Neuronal stem cell (in vitro differentiated cells): ENCODE data around the gene EPS15.

Experiments used
- DNase-seq: peaks from one replicate; pipeline ENCODE4 v3.0.0-alpha.2; 2013; ENCODE audit warnings: low spot score
- H2AFZ ChIP-seq: one replicate; pipeline ENCODE4 v1.6.1; 2013; ENCODE audit warnings: mild to moderate bottlenecking, low read length, inconsistent platforms
- H2AK5ac ChIP-seq: 2 replicates; pipeline ENCODE4 v1.6.1; 2013; ENCODE audit warnings: low read depth, mild to moderate bottlenecking, inconsistent platforms, low read length, moderate library complexity, mixed read lengths
- H2BK120ac ChIP-seq: 2 replicates; pipeline ENCODE4 v1.6.1; 2013; ENCODE audit warnings: low read depth, mild to moderate bottlenecking, inconsistent platforms, low read length, moderate library complexity, mixed read lengths
- H2BK12ac ChIP-seq: one replicate; pipeline ENCODE4 v1.6.1; 2013; ENCODE audit warnings: low read length, inconsistent platforms
- H2BK15ac ChIP-seq: 2 replicates; pipeline ENCODE4 v1.6.1; 2013; ENCODE audit warnings: mild to moderate bottlenecking, low read length, inconsistent platforms, mixed read lengths
- H2BK5ac ChIP-seq: one replicate; pipeline ENCODE4 v1.6.1; 2013; ENCODE audit warnings: inconsistent platforms, mild to moderate bottlenecking, low read length, moderate library complexity
- H3K14ac ChIP-seq: one replicate; pipeline ENCODE4 v1.6.1; 2013; ENCODE audit warnings: low read length, inconsistent platforms
- H3K18ac ChIP-seq: 2 replicates; pipeline ENCODE4 v1.6.1; 2013; ENCODE audit warnings: low read length, inconsistent platforms
- H3K23ac ChIP-seq: 2 replicates; pipeline ENCODE4 v1.6.1; 2013; ENCODE audit warnings: low read depth, mild to moderate bottlenecking, mixed read lengths, low read length, inconsistent platforms; ENCODE audit not compliant: poor library complexity
- H3K27ac ChIP-seq: replicated peaks from 3 replicates; pipeline ENCODE4 v1.5.1; 2013; ENCODE audit warnings: low read length, inconsistent platforms
- H3K27me3 ChIP-seq, 3 experiments: 2 replicates each; pipeline ENCODE4 v1.6.1; 2013; ENCODE audit warnings: low read length in 3 of 3, mild to moderate bottlenecking in 2 of 3, inconsistent platforms in 1 of 3, low read depth in 1 of 3, mixed read lengths in 1 of 3, moderate library complexity in 1 of 3; ENCODE audit not compliant: control insufficient read depth in 3 of 3, insufficient read depth in 3 of 3
- H3K36me3 ChIP-seq, 2 donors: replicated peaks in 1 of 2; 2 replicates each; pipeline ENCODE4 v1.6.1; 2013; ENCODE audit warnings: low read length in 2 of 2; ENCODE audit not compliant: control insufficient read depth in 2 of 2, insufficient read depth in 2 of 2
- H3K4ac ChIP-seq: 2 replicates; pipeline ENCODE4 v1.6.1; 2013; ENCODE audit warnings: inconsistent platforms, mild to moderate bottlenecking, low read length, moderate library complexity
- H3K4me1 ChIP-seq, 2 donors: 1 replicate in 1 of 2; 2 replicates in 1 of 2; pipeline ENCODE4 v1.6.1; 2013; ENCODE audit warnings: low read length in 2 of 2, low read depth in 1 of 2; ENCODE audit not compliant: control insufficient read depth in 2 of 2, insufficient read depth in 1 of 2
- H3K4me2 ChIP-seq: one replicate; pipeline ENCODE4 v1.6.1; 2013; ENCODE audit warnings: mild to moderate bottlenecking, low read length, inconsistent platforms; ENCODE audit not compliant: insufficient read depth, poor library complexity, severe bottlenecking
- H3K4me3 ChIP-seq, 2 donors: 2 replicates each; pipeline ENCODE4 v1.5.1; 2013; ENCODE audit warnings: low read length in 2 of 2, mild to moderate bottlenecking in 2 of 2, inconsistent platforms in 1 of 2, moderate library complexity in 1 of 2
- H3K79me1 ChIP-seq: one replicate; pipeline ENCODE4 v1.6.1; 2013; ENCODE audit warnings: low read depth, mild to moderate bottlenecking, inconsistent platforms, low read length, moderate library complexity
- H3K9ac ChIP-seq: one replicate; pipeline ENCODE4 v1.6.1; 2013; ENCODE audit warnings: mild to moderate bottlenecking, low read depth, low read length, inconsistent platforms; ENCODE audit not compliant: poor library complexity
- H3K9me3 ChIP-seq, 2 donors: replicated peaks in 1 of 2; 2 replicates each; pipeline versions ENCODE3 to v1.6.1; 2013; ENCODE audit warnings: low read length in 2 of 2, mild to moderate bottlenecking in 2 of 2, inconsistent platforms in 1 of 2, low read depth in 1 of 2, mixed read lengths in 1 of 2, moderate library complexity in 1 of 2; ENCODE audit not compliant: control insufficient read depth in 2 of 2, insufficient read depth in 1 of 2
- H4K8ac ChIP-seq: one replicate; pipeline ENCODE4 v1.6.1; 2013; ENCODE audit warnings: low read depth, mild to moderate bottlenecking, inconsistent platforms, low read length, moderate library complexity
- H4K91ac ChIP-seq: one replicate; pipeline ENCODE4 v1.6.1; 2013; ENCODE audit warnings: low read length, low read depth, mild to moderate bottlenecking, inconsistent platforms; ENCODE audit not compliant: poor library complexity
- WGBS, 2 donors: extraction: QIAGEN DNeasy Blood & Tissue Kit; methylation state at CpG; one replicate each; pipeline ENCODE4 v1.1.7; 2013; ENCODE audit warnings: missing lambda C conversion rate in 2 of 2, mixed read lengths in 1 of 2; ENCODE audit not compliant: insufficient read length in 2 of 2, insufficient replicate concordance in 1 of 2; ENCODE audit errors: extremely low coverage in 2 of 2; 5-methylcytosine and 5-hydroxymethylcytosine counted together

The EPS15 gene

DNA sequence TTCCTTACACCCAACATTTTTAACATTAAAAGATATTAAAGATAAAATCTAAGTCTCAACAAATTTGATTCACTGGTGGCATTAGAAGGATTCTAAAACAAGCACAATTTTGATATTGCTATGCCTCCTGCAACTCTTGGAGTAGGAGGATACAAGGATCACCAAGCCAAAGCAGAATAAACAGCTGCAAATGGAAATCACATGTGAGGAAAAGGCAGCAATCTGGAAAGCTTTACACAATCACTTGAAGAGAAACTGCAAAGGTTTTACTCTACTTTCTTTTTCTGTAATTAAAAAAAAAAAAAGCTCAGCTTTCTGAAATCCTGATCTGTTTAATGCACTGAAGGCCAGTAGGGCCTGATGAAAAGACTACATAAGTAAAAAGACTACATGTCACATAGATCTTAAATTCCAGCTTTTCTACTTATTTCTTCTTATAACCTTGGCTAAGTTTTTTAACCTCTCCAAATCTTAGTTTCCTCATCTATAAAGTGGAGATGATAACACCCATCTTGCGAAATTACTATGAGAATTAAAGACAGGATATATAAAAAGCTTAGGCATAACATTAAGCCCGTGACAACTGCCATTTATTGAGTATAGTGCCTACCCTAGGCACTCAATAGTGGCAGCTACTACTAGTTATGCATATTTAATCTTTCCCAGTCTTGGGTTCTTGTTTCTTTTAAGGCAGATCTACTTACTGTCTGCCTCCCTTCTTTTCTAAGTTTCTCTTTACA lies 73.5 kb downstream of the EPS15 start:
- no peaks in the 10 kb centered on the region for H3K79me1 ChIP-seq
- H3K9ac ChIP-seq = no peak overlapping the region
- H2BK15ac ChIP-seq = no peak overlapping the region
- no peak overlapping the region for H2BK12ac ChIP-seq
- peaks cover 0 to 11% of the 10 kb centered on the region in 2 donors for H3K36me3 ChIP-seq
- no CpG with 5 or more reads among the region's 2 CpGs for WGBS, 2 donors
- H2BK5ac ChIP-seq = no peak overlapping the region
- H3K4ac ChIP-seq = no peak overlapping the region
- no peak overlapping the region for H2BK120ac ChIP-seq
- no peak overlapping the region for H3K27ac ChIP-seq
- H3K18ac ChIP-seq = no peak overlapping the region
- no peak for DNase-seq
- H3K14ac ChIP-seq = no peak overlapping the region
- no peaks in the 10 kb centered on the region for H3K27me3 ChIP-seq
- H2AK5ac ChIP-seq = no peak overlapping the region
- no peak overlapping the region for H3K4me3 ChIP-seq
- H4K91ac ChIP-seq = no peak overlapping the region
- no peaks in the 10 kb centered on the region for H3K4me1 ChIP-seq
- no peaks in the 10 kb centered on the region for H3K9me3 ChIP-seq
- no peak overlapping the region for H3K23ac ChIP-seq
- H2AFZ ChIP-seq = no peak overlapping the region
- no peak overlapping the region for H4K8ac ChIP-seq
- H3K4me2 ChIP-seq = no peak overlapping the region

DNA sequence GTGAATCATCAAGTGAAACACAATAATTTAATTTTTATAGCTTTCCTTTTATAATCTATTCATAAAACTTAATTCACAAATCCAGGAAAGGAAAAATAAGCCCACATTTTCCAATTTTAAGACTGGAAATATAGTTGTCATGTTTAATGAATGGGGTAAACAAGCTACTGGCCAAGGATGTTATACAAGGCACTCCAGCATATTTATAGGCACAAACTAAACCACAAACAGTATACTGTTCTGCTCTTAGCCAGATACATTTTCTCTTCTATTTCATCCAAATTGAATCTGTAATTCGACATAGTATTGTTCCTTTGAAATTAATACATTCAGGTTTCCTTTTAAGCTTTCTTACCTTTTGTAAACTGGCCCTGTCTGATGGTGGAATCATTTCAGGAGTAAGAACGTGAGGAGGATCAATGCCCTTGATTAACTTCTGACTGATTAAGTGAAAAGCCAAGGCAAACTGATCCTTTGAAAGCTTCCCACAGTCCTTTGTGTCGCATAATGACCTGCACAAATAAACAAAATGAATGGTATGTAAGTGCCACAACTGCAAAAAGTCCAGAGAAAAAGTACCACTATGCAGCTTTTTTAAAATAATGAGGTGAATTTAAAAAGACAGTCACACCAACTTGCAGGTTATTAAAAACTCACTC lies 74.4 kb downstream of the EPS15 start:
- Histone ChIP-seq H4K91ac (no peak overlapping the region), H3K27ac (no peak overlapping the region), H3K27me3 (no peaks in the 10 kb centered on the region), H2BK15ac (no peak overlapping the region), H3K4me2 (no peak overlapping the region), H4K8ac (no peak overlapping the region), H3K9me3 (no peaks in the 10 kb centered on the region), H3K9ac (no peak overlapping the region), H2BK120ac (no peak overlapping the region), H2BK5ac (no peak overlapping the region), H3K4me1 (no peaks in the 10 kb centered on the region), H3K14ac (no peak overlapping the region), H3K36me3 (peaks cover 0 to 17% of the 10 kb centered on the region in 2 donors), H3K4me3 (no peak overlapping the region), H2AK5ac (no peak overlapping the region), H3K4ac (no peak overlapping the region), H2AFZ (no peak overlapping the region), H2BK12ac (no peak overlapping the region), H3K79me1 (no peaks in the 10 kb centered on the region), H3K18ac (no peak overlapping the region), H3K23ac (no peak overlapping the region)
- no CpG with 5 or more reads among the region's 3 CpGs for WGBS, 2 donors
- no peak for DNase-seq

DNA sequence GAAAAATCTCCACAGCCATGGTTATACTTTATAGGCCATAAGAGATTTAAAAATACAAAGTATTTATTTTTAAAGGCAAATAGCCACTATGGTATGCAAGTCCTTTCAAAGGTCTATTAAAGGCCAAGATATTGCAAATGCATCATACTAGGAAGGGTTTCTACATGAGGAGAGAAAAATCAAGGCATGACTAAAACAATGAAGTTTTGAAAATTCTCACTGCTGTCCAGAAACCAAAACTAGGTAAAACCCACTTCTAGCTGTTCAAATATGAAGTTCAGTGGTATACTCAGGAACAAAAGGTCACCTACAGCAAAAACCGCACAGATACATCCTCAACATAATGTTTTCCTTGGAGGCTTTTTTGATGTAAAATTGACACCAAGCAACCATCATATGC lies 75.0 kb downstream of the EPS15 start:
- H3K9ac ChIP-seq = no peak overlapping the region
- no peak overlapping the region for H3K4ac ChIP-seq
- H3K27ac ChIP-seq = no peak overlapping the region
- no peak overlapping the region for H3K18ac ChIP-seq
- H2BK15ac ChIP-seq = no peak overlapping the region
- no peak overlapping the region for H4K91ac ChIP-seq
- no peaks in the 10 kb centered on the region for H3K27me3 ChIP-seq
- H3K79me1 ChIP-seq = no peaks in the 10 kb centered on the region
- no peak overlapping the region for H2BK5ac ChIP-seq
- no peak overlapping the region for H4K8ac ChIP-seq
- H3K4me2 ChIP-seq = no peak overlapping the region
- no peak overlapping the region for H2AFZ ChIP-seq
- no peak overlapping the region for H2BK12ac ChIP-seq
- peaks cover 0 to 22% of the 10 kb centered on the region in 2 donors for H3K36me3 ChIP-seq
- H3K23ac ChIP-seq = no peak overlapping the region
- H2AK5ac ChIP-seq = no peak overlapping the region
- no peak overlapping the region for H3K14ac ChIP-seq
- H3K4me1 ChIP-seq = no peaks in the 10 kb centered on the region
- no peaks in the 10 kb centered on the region for H3K9me3 ChIP-seq
- no peak overlapping the region for H2BK120ac ChIP-seq
- H3K4me3 ChIP-seq = no peak overlapping the region
- WGBS, 2 donors = no CpG with 5 or more reads among the region's 1 CpG
- DNase-seq = no peak

DNA sequence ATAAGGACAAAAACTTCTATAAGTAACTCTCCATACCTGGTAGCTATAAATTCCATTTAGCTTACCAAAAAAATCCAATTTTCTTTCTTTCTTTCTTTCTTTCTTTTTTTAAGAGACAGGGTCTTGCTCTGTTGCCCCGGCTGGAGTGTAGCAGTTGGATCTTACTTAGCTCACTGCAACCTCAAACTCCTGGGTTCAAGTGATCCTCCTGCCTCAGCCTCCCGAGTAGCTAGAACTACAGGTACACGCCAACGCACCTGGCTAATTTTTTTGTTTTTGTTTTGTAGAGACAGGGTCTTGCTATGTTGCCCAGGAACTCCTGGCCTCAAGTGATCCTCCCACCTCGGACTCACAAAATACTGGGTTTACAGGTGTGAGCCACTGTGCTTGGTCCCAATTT lies 75.5 kb downstream of the EPS15 start:
- H3K36me3 ChIP-seq = peaks cover 0 to 26% of the 10 kb centered on the region in 2 donors
- no peak overlapping the region for H2BK120ac ChIP-seq
- no peak overlapping the region for H2AFZ ChIP-seq
- no CpG with 5 or more reads among the region's 5 CpGs for WGBS, 2 donors
- H3K9ac ChIP-seq = no peak overlapping the region
- H3K27me3 ChIP-seq = no peaks in the 10 kb centered on the region
- H2BK12ac ChIP-seq = no peak overlapping the region
- H3K79me1 ChIP-seq = no peaks in the 10 kb centered on the region
- H4K8ac ChIP-seq = no peak overlapping the region
- H2BK5ac ChIP-seq = no peak overlapping the region
- no peak overlapping the region for H3K27ac ChIP-seq
- no peak overlapping the region for H2BK15ac ChIP-seq
- no peaks in the 10 kb centered on the region for H3K4me1 ChIP-seq
- no peak overlapping the region for H4K91ac ChIP-seq
- H3K14ac ChIP-seq = no peak overlapping the region
- no peak overlapping the region for H3K4ac ChIP-seq
- H3K23ac ChIP-seq = no peak overlapping the region
- no peak overlapping the region for H3K18ac ChIP-seq
- no peak overlapping the region for H2AK5ac ChIP-seq
- DNase-seq = no peak
- H3K4me2 ChIP-seq = no peak overlapping the region
- H3K4me3 ChIP-seq = no peak overlapping the region
- H3K9me3 ChIP-seq = no peaks in the 10 kb centered on the region
